H9 (cell line): Measurements from ENCODE around the gene HIVEP1. TPM values are rescaled to one million over a fixed set of nuclear protein-coding genes. Genes with fewer than 3 reads are reported as not detected.

Experiments used
- DNase-seq: peaks from one replicate; pipeline ENCODE4 v3.0.0-alpha.2; 2017
- H2AFZ ChIP-seq: one replicate; pipeline ENCODE4 v1.6.1; 2013; ENCODE audit warnings: mild to moderate bottlenecking, low read length, control low read depth, moderate library complexity
- H2AK5ac ChIP-seq: 2 replicates; pipeline ENCODE4 v1.6.1; 2013; ENCODE audit warnings: low read length, control low read depth, mixed read lengths; ENCODE audit not compliant: insufficient read length
- H2BK120ac ChIP-seq: one replicate; pipeline ENCODE4 v1.6.1; 2013; ENCODE audit warnings: low read depth, mild to moderate bottlenecking, low read length, control low read depth, inconsistent platforms; ENCODE audit not compliant: poor library complexity, severe bottlenecking
- H2BK12ac ChIP-seq: 2 replicates; pipeline ENCODE4 v1.6.1; 2013; ENCODE audit warnings: low read length, control low read depth, mixed read lengths, low read depth; ENCODE audit not compliant: insufficient read length
- H2BK15ac ChIP-seq: 2 replicates; pipeline ENCODE4 v1.6.1; 2013; ENCODE audit warnings: low read depth, low read length, control low read depth
- H2BK20ac ChIP-seq: one replicate; pipeline ENCODE4 v1.6.1; 2013; ENCODE audit warnings: low read depth, mild to moderate bottlenecking, low read length, control low read depth, inconsistent platforms; ENCODE audit not compliant: poor library complexity, severe bottlenecking
- H2BK5ac ChIP-seq: 2 replicates; pipeline ENCODE4 v1.6.1; 2013; ENCODE audit warnings: low read length, control low read depth, mixed read lengths; ENCODE audit not compliant: insufficient read length
- H3K14ac ChIP-seq: 2 replicates; pipeline ENCODE4 v1.6.1; 2013; ENCODE audit warnings: low read length, control low read depth; ENCODE audit not compliant: insufficient read depth
- H3K18ac ChIP-seq: 2 replicates; pipeline ENCODE4 v1.6.1; 2013; ENCODE audit warnings: low read depth, mild to moderate bottlenecking, mixed read lengths, low read length, control low read depth; ENCODE audit not compliant: insufficient read length
- H3K23ac ChIP-seq: 2 replicates; pipeline ENCODE4 v1.6.1; 2013; ENCODE audit warnings: low read length, control low read depth, mixed read lengths, low read depth; ENCODE audit not compliant: insufficient read length
- H3K23me2 ChIP-seq: 2 replicates; pipeline ENCODE4 v1.6.1; 2013; ENCODE audit warnings: low read depth, mild to moderate bottlenecking, mixed read lengths, low read length, control low read depth; ENCODE audit not compliant: insufficient read length, poor library complexity, severe bottlenecking
- H3K27ac ChIP-seq: 2 replicates; pipeline ENCODE4 v1.5.1; 2013; ENCODE audit warnings: low read length, control low read depth, mixed read lengths, low read depth; ENCODE audit not compliant: insufficient read length
- H3K27me3 ChIP-seq: 2 replicates; pipeline ENCODE4 v1.6.1; 2013; ENCODE audit warnings: low read length, control low read depth, inconsistent platforms; ENCODE audit not compliant: insufficient read depth
- H3K4ac ChIP-seq: 2 replicates; pipeline ENCODE4 v1.6.1; 2013; ENCODE audit warnings: low read depth, mild to moderate bottlenecking, control low read depth, inconsistent platforms, low read length, moderate library complexity
- H3K4me1 ChIP-seq: 2 replicates; pipeline ENCODE4 v1.6.1; 2013; ENCODE audit warnings: low read length, control low read depth, inconsistent platforms; ENCODE audit not compliant: insufficient read depth
- H3K4me2 ChIP-seq: 2 replicates; pipeline ENCODE4 v1.6.1; 2013; ENCODE audit warnings: low read length, control low read depth, mixed read lengths; ENCODE audit not compliant: insufficient read length, insufficient read depth
- H3K56ac ChIP-seq: 2 replicates; pipeline ENCODE4 v1.6.1; 2013; ENCODE audit warnings: low read depth, mild to moderate bottlenecking, mixed read lengths, low read length, control low read depth; ENCODE audit not compliant: insufficient read length
- H3K79me1 ChIP-seq: 2 replicates; pipeline ENCODE4 v1.6.1; 2013; ENCODE audit warnings: low read depth, mild to moderate bottlenecking, moderate library complexity, low read length, control low read depth, inconsistent platforms; ENCODE audit not compliant: insufficient read depth, poor library complexity, severe bottlenecking
- H3K79me2 ChIP-seq: 2 replicates; pipeline ENCODE4 v1.6.1; 2013; ENCODE audit warnings: low read length, control low read depth, inconsistent platforms; ENCODE audit not compliant: insufficient read depth
- H3K9ac ChIP-seq: 2 replicates; pipeline ENCODE4 v1.6.1; 2013; ENCODE audit warnings: low read length, control low read depth, mixed read lengths; ENCODE audit not compliant: insufficient read length; ENCODE audit errors: extremely low read depth
- H3K9me3 ChIP-seq: one replicate; pipeline ENCODE4 v1.6.1; 2013; ENCODE audit warnings: low read depth, low read length, inconsistent platforms; ENCODE audit not compliant: control insufficient read depth
- H3T11ph ChIP-seq: one replicate; pipeline ENCODE4 v1.6.1; 2013; ENCODE audit warnings: mild to moderate bottlenecking, low read length, control low read depth, inconsistent platforms
- H4K20me1 ChIP-seq: one replicate; pipeline ENCODE4 v1.6.1; 2013; ENCODE audit not compliant: control insufficient read depth, insufficient read length, insufficient read depth
- H4K5ac ChIP-seq: 2 replicates; pipeline ENCODE4 v1.6.1; 2013; ENCODE audit warnings: low read depth, mild to moderate bottlenecking, mixed read lengths, low read length, control low read depth; ENCODE audit not compliant: insufficient read length
- H4K8ac ChIP-seq: replicated peaks from 2 replicates; pipeline ENCODE4 v1.6.1; 2013; ENCODE audit warnings: low read length, control low read depth, mixed read lengths, low read depth; ENCODE audit not compliant: insufficient read length
- H4K91ac ChIP-seq: 2 replicates; pipeline ENCODE4 v1.6.1; 2013; ENCODE audit warnings: low read depth, mild to moderate bottlenecking, moderate library complexity, mixed read lengths, low read length, control low read depth; ENCODE audit not compliant: insufficient read length
- H3K27ac Mint-ChIP-seq, 3 experiments: 2 replicates in 2 of 3; 3 replicates in 1 of 3; pipeline ENCODE4 v1.8.0; 2020 to 2021; ENCODE audit warnings: mixed read lengths in 3 of 3, mild to moderate bottlenecking in 1 of 3, moderate library complexity in 1 of 3
- H3K27me3 Mint-ChIP-seq: 2 replicates; pipeline ENCODE4 v1.8.0; 2021; ENCODE audit warnings: low read depth, mild to moderate bottlenecking, moderate library complexity, mixed read lengths
- H3K36me3 Mint-ChIP-seq, 3 experiments: 2 replicates in 2 of 3; 3 replicates in 1 of 3; pipeline ENCODE4 v1.8.0; 2020 to 2021; ENCODE audit warnings: low read depth in 3 of 3, mixed read lengths in 3 of 3; ENCODE audit not compliant: insufficient read depth in 1 of 3
- H3K4me1 Mint-ChIP-seq, 2 experiments: 2 replicates each; pipeline ENCODE4 v1.8.0; 2020; ENCODE audit warnings: mixed read lengths in 2 of 2
- H3K4me3 Mint-ChIP-seq, 2 experiments: 2 replicates in 1 of 2; 3 replicates in 1 of 2; pipeline ENCODE4 v1.8.0; 2020 to 2021; ENCODE audit warnings: mild to moderate bottlenecking in 2 of 2, mixed read lengths in 2 of 2, moderate library complexity in 1 of 2
- H3K9me3 Mint-ChIP-seq, 2 experiments: 2 replicates in 1 of 2; 3 replicates in 1 of 2; pipeline ENCODE4 v1.8.0; 2020; ENCODE audit warnings: mild to moderate bottlenecking in 2 of 2, mixed read lengths in 2 of 2, moderate library complexity in 1 of 2
- CTCF ChIP-seq: fragments of 200-600 bp; sonication (generic); conservative IDR thresholded peaks from 3 replicates; pipeline ENCODE4 v1.8.0; 2021; ENCODE audit warnings: antibody characterized with exemption, mild to moderate bottlenecking
- WGBS: extraction: QIAGEN DNeasy Blood & Tissue Kit; methylation state at CpG from one replicate; pipeline ENCODE4 v1.1.7; 2013; ENCODE audit warnings: missing lambda C conversion rate, low lambda C conversion rate, mixed read lengths; ENCODE audit not compliant: insufficient read length; ENCODE audit errors: extremely low coverage; 5-methylcytosine and 5-hydroxymethylcytosine counted together
- total RNA-seq: library from RNA; stranded (reverse); gene quantifications from 2 replicates; pipeline ENCODE4 v1.2.1, GENCODE V29; 2021

HIVEP1 gene
- total RNA-seq, 1 experiment from 2014 or later, result 44.2 TPM

GRCh38 chr6:12185081-12185673 is 173.1 kb downstream of the HIVEP1 start:
- H4K5ac ChIP-seq, result no peak overlapping the region
- no peak overlapping the region for H2BK120ac ChIP-seq
- H3K4me2 ChIP-seq, result no peak overlapping the region
- H3K56ac ChIP-seq, result no peak overlapping the region
- no peak overlapping the region for H3T11ph ChIP-seq
- no peak for DNase-seq
- H3K27me3 ChIP-seq, result no peaks in the 10 kb centered on the region
- H3K9ac ChIP-seq, result no peak overlapping the region
- H3K23ac ChIP-seq, result no peak overlapping the region
- Mint-ChIP-seq H3K27me3 (no peaks in the 10 kb centered on the region), H3K4me3 (no peak overlapping the region), H3K9me3 (no peaks in the 10 kb centered on the region), H3K36me3 (no peaks in the 10 kb centered on the region), H3K4me1 (peaks cover 2 to 5% of the 10 kb centered on the region in 2 experiments; a peak in 2 of 4 replicates), H3K27ac (no peak overlapping the region)
- peak overlapping the region; percentile 19; the same call in 1 of the 2 replicates for H2BK15ac ChIP-seq
- no peak overlapping the region for H2BK5ac ChIP-seq
- no peak overlapping the region for H3K27ac ChIP-seq
- H4K91ac ChIP-seq, result no peak overlapping the region
- no peak overlapping the region for H2BK12ac ChIP-seq
- no peaks in the 10 kb centered on the region for H4K20me1 ChIP-seq
- no peak for TF ChIP-seq CTCF
- no peaks in the 10 kb centered on the region for H3K79me1 ChIP-seq
- no peak overlapping the region for H2AK5ac ChIP-seq
- H2AFZ ChIP-seq, result no peak overlapping the region
- H3K4ac ChIP-seq, result no peak overlapping the region
- H4K8ac ChIP-seq, result no peak overlapping the region
- no peak overlapping the region for H3K14ac ChIP-seq
- no peaks in the 10 kb centered on the region for H3K4me1 ChIP-seq
- H3K23me2 ChIP-seq, result no peaks in the 10 kb centered on the region
- H3K9me3 ChIP-seq, result no peaks in the 10 kb centered on the region
- no CpG with 5 or more reads among the region's 6 CpGs for WGBS
- H3K18ac ChIP-seq, result no peak overlapping the region
- no peaks in the 10 kb centered on the region for H3K79me2 ChIP-seq
- no peak overlapping the region for H2BK20ac ChIP-seq
